GM12878 (cell line): Measurements from ENCODE around the gene USH2A. TPM values are rescaled to one million over a fixed set of nuclear protein-coding genes. Genes with fewer than 3 reads are reported as not detected.

ENCODE experiments used
- CHD2 ChIP-seq: IDR thresholded peaks from 2 replicates; pipeline ENCODE4 v1.6.1; 2011; ENCODE audit warnings: low read depth, low read length, improper control_type of control experiment, borderline replicate concordance
- EZH2 ChIP-seq: IDR thresholded peaks from 2 replicates; pipeline ENCODE4 v1.6.1; 2012; ENCODE audit warnings: low read depth, mild to moderate bottlenecking, control low read depth, inconsistent platforms, low read length, borderline replicate concordance; ENCODE audit not compliant: control insufficient read depth
- HDAC2 ChIP-seq: fragments of 200-600 bp; sonication (generic); IDR thresholded peaks from 2 replicates; pipeline ENCODE4 v1.6.1; 2017
- HDAC6 ChIP-seq: fragments of 200-600 bp; sonication (generic); IDR thresholded peaks from one replicate; pipeline ENCODE4 v1.8.0; 2017; ENCODE audit warnings: antibody characterized with exemption; ENCODE audit not compliant: unreplicated experiment
- MEF2A ChIP-seq: IDR thresholded peaks from 2 replicates; pipeline ENCODE4 v1.6.1; 2011; ENCODE audit warnings: low read depth, mild to moderate bottlenecking, low read length, moderate library complexity; ENCODE audit not compliant: insufficient read depth
- MEF2B ChIP-seq: fragments of 450-650 bp; IDR thresholded peaks from 2 replicates; pipeline ENCODE4 v1.6.1; 2018; ENCODE audit warnings: mild to moderate bottlenecking, moderate library complexity; ENCODE audit not compliant: partially characterized antibody, poor library complexity, severe bottlenecking
- POLR2AphosphoS2 ChIP-seq: IDR thresholded peaks from 2 replicates; pipeline ENCODE4 v1.6.1; 2011; ENCODE audit warnings: low read depth, mild to moderate bottlenecking, low read length, improper control_type of control experiment, moderate library complexity
- ZNF592 ChIP-seq: fragments of 450-650 bp; IDR thresholded peaks from 2 replicates; pipeline ENCODE4 v1.6.1; 2017; ENCODE audit warnings: mild to moderate bottlenecking, moderate library complexity
- polyA plus RNA-seq, 11 experiments: library from polyadenylated mRNA; depleted of rRNA in 4 of 11; unstranded in 6 of 11; stranded (reverse) in 5 of 11; fragments of >200 nt; fragmentation: Nextera tagmentation in 4 of 11; fragmentation: Illumina TruSeq in 1 of 11; extraction: Ambion mirVana in 4 of 11; extraction: Trizol in 1 of 11; gene quantifications; 1 replicate in 1 of 11; 2 replicates in 10 of 11; pipeline versions ENCODE4 v1.2.1 to v1.2.3, GENCODE V29; 2011 to 2016; ENCODE audit warnings: inconsistent platforms in 2 of 11, missing spikeins in 2 of 11, low read depth in 1 of 11
- total RNA-seq, 4 experiments: library from RNA; depleted of rRNA in 3 of 4; stranded (reverse); fragments of >200 nt in 3 of 4; fragmentation: Illumina TruSeq in 1 of 4; extraction: Trizol in 1 of 4; gene quantifications; 2 replicates each; pipeline versions ENCODE4 v1.2.1 to v1.2.3, GENCODE V29; 2013 to 2021
- TF ChIP-seq, protein P1 (sequence below): fragments of 450-650 bp; IDR thresholded peaks from 2 replicates; pipeline ENCODE4 v1.6.1; 2018; ENCODE audit warnings: mild to moderate bottlenecking, low read depth, moderate library complexity; ENCODE audit not compliant: partially characterized antibody

USH2A gene
- total and polyA plus RNA-seq, 10 of the 15 experiments (the other 5 are each of a cell fraction or from before 2014, with no cell fraction given) = under 0.01 to 0.20 (median 0.01) TPM; not detected in 2

DNA sequence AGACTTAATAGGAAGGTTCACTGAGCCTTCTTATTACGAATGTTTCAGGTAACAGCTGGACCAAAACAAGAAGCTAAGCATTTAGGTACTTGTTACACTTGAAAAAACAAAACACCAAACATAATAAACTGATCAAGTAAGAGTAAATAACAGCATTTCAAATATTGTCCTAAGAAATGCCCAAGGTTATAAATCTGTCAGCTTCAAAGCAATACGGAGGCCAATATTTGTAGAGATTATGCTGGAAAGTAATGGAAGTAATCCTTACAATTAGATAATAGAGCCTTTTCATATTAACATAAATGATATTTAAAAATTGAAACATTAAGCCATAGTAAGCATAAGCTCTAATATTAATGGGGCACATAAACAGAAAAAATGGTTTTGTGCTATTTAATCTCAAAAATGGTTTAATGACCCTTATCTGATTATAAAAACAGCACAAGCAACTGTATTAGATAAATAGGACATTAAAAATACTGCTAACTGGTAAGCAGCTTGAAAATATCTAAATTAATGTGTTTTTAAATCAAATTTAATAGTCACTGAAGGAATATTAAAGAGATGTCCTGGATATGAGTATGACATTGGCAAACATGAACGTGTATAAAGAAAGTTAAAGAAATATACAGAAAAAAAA, 43.0 kb upstream of the USH2A start (continued):
- TF ChIP-seq, protein P1, sequence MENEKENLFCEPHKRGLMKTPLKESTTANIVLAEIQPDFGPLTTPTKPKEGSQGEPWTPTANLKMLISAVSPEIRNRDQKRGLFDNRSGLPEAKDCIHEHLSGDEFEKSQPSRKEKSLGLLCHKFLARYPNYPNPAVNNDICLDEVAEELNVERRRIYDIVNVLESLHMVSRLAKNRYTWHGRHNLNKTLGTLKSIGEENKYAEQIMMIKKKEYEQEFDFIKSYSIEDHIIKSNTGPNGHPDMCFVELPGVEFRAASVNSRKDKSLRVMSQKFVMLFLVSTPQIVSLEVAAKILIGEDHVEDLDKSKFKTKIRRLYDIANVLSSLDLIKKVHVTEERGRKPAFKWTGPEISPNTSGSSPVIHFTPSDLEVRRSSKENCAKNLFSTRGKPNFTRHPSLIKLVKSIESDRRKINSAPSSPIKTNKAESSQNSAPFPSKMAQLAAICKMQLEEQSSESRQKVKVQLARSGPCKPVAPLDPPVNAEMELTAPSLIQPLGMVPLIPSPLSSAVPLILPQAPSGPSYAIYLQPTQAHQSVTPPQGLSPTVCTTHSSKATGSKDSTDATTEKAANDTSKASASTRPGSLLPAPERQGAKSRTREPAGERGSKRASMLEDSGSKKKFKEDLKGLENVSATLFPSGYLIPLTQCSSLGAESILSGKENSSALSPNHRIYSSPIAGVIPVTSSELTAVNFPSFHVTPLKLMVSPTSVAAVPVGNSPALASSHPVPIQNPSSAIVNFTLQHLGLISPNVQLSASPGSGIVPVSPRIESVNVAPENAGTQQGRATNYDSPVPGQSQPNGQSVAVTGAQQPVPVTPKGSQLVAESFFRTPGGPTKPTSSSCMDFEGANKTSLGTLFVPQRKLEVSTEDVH = no peak
- TF ChIP-seq HDAC6 (no peak), POLR2AphosphoS2 (no peak), MEF2A (no peak), HDAC2 (no peak), EZH2 (no peak), CHD2 (no peak), ZNF592 (no peak), MEF2B (no peak)
